BLaER1 (cell line): ENCODE data around the gene CDK7.

ENCODE experiments used
- H3K27ac ChIP-seq: shearing (Covaris generic); formaldehyde crosslinking; 2 replicates; pipeline ENCODE4 v1.8.1; 2022
- H3K27me3 ChIP-seq: shearing (Covaris generic); formaldehyde crosslinking; 2 replicates; pipeline ENCODE4 v1.8.1; 2022
- H3K36me3 ChIP-seq: shearing (Covaris generic); formaldehyde crosslinking; 2 replicates; pipeline ENCODE4 v1.8.1; 2022
- H3K4me1 ChIP-seq: shearing (Covaris generic); formaldehyde crosslinking; 2 replicates; pipeline ENCODE4 v1.8.1; 2022
- H3K4me2 ChIP-seq: shearing (Covaris generic); formaldehyde crosslinking; 2 replicates; pipeline ENCODE4 v1.8.1; 2022
- H3K4me3 ChIP-seq: shearing (Covaris generic); formaldehyde crosslinking; 2 replicates; pipeline ENCODE4 v1.8.1; 2022
- H3K9ac ChIP-seq: shearing (Covaris generic); formaldehyde crosslinking; 2 replicates; pipeline ENCODE4 v1.8.1; 2022
- H3K9me3 ChIP-seq: shearing (Covaris generic); formaldehyde crosslinking; 2 replicates; pipeline ENCODE4 v1.8.1; 2022
- H4K20me1 ChIP-seq: shearing (Covaris generic); formaldehyde crosslinking; 2 replicates; pipeline ENCODE4 v1.8.1; 2022
- Cebpa-rat ChIP-seq: shearing (Covaris generic); IDR thresholded peaks from 2 replicates; pipeline ENCODE4 v1.8.1; 2022

Gene CDK7

GRCh38 chr5:69309380-69309779 is 74.7 kb downstream of the CDK7 start:
- Histone ChIP-seq H3K9me3 (peaks cover 29% of the 10 kb centered on the region), H4K20me1 (no peaks in the 10 kb centered on the region), H3K9ac (no peak overlapping the region), H3K4me2 (no peak overlapping the region), H3K27ac (no peak overlapping the region), H3K4me3 (no peak overlapping the region; the same call in 1 of the 2 replicates), H3K4me1 (no peaks in the 10 kb centered on the region), H3K36me3 (peaks cover 73% of the 10 kb centered on the region), H3K27me3 (no peaks in the 10 kb centered on the region)
- TF ChIP-seq Cebpa-rat = no peak

DNA sequence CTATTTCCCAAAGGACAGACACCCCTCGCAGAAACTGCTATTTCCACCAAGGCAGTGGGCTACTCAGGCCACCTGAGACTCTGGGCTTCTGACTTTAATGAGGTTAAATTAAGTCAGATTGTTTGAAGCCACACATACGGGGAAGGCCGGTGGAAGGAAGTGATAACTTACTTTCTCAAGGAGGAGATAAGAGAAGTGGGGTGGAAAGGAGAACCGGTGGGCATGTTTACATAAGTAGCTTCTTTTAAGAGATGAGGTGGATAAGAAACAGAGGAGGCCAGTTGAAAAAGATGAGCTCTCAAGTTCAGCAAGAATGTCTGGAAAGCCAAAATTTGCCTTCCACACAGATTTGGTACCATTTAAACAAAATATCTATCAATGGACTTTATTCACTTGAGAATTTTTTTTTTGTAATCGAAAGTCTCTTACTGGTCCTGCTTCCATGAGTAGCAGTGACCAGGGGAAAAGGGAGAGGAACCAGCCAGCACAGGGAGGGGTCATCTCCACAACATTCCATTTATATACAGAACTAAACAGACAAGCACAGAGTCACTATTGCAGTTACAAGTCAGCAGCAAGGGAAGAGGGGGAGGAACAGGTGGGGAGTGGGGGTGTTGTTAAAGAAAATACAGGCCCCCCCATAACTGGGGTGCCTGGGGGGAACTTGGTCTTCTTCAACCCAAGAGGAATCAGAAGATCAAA is 77.9 kb downstream of the CDK7 start:
- Histone ChIP-seq H3K27me3 (no peaks in the 10 kb centered on the region), H3K4me3 (no peak overlapping the region), H3K9ac (no peak overlapping the region), H3K4me1 (no peaks in the 10 kb centered on the region), H4K20me1 (no peaks in the 10 kb centered on the region), H3K4me2 (no peak overlapping the region), H3K36me3 (peaks cover 55% of the 10 kb centered on the region), H3K9me3 (peaks cover 22% of the 10 kb centered on the region), H3K27ac (no peak overlapping the region)
- TF ChIP-seq Cebpa-rat = no peak

- no peak for TF ChIP-seq Cebpa-rat
- Histone ChIP-seq H3K4me1 (no peaks in the 10 kb centered on the region), H3K9ac (no peak overlapping the region), H3K27me3 (no peaks in the 10 kb centered on the region), H3K4me2 (no peak overlapping the region), H3K4me3 (no peak overlapping the region), H4K20me1 (no peaks in the 10 kb centered on the region), H3K36me3 (peaks cover 55% of the 10 kb centered on the region), H3K9me3 (peaks cover 22% of the 10 kb centered on the region), H3K27ac (no peak overlapping the region)
Measured at GRCh38 chr5:69313428-69313827, 78.7 kb downstream of the CDK7 start.

GRCh38 chr5:69315972-69316371 is 81.3 kb downstream of the CDK7 start:
- no peaks in the 10 kb centered on the region for H4K20me1 ChIP-seq

GRCh38 chr5:69317391-69317790 is 82.7 kb downstream of the CDK7 start:
- no peak overlapping the region for H3K27ac ChIP-seq
- H3K36me3 ChIP-seq = peaks cover 46% of the 10 kb centered on the region

More at GRCh38 chr5:69315972-69316371, 81.3 kb downstream of the CDK7 start:
- Histone ChIP-seq H3K4me1 (no peaks in the 10 kb centered on the region), H3K36me3 (peaks cover 44% of the 10 kb centered on the region), H3K4me3 (no peak overlapping the region), H3K4me2 (no peak overlapping the region), H3K9me3 (no peaks in the 10 kb centered on the region), H3K27ac (no peak overlapping the region), H3K27me3 (no peaks in the 10 kb centered on the region), H3K9ac (no peak overlapping the region)
- no peak for TF ChIP-seq Cebpa-rat

DNA sequence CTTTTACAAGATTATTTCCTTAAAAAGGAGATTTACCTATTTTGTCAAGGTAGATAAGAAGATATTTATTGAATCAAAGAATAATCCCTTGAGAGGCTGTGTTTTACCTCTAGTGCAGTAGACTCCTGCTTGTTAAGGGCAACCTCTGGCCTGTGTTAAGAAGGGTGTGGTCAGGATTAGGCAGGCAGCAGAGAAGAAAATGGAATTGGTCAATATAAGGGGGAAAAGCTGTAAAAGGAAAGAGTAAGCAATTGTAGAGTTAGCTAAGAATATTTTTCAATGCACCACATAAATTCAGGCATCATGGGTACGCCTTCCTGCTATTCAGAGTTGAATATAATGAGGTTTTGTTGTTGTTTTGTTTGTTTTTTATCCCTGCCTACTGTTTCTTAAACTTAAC is 91.7 kb downstream of the CDK7 start:
- no peak overlapping the region for H3K27ac ChIP-seq

More at GRCh38 chr5:69317391-69317790, 82.7 kb downstream of the CDK7 start:
- no peaks in the 10 kb centered on the region for H3K4me1 ChIP-seq
- H3K9me3 ChIP-seq = no peaks in the 10 kb centered on the region
- no peaks in the 10 kb centered on the region for H4K20me1 ChIP-seq
- no peak overlapping the region for H3K4me2 ChIP-seq
- no peak for TF ChIP-seq Cebpa-rat
- no peak overlapping the region for H3K4me3 ChIP-seq
- H3K27me3 ChIP-seq = no peaks in the 10 kb centered on the region
- no peak overlapping the region for H3K9ac ChIP-seq

More for the DNA sequence above, 91.7 kb downstream of the CDK7 start:
- Histone ChIP-seq H3K4me2 (no peak overlapping the region), H3K4me1 (no peaks in the 10 kb centered on the region), H3K9ac (no peak overlapping the region), H3K27me3 (no peaks in the 10 kb centered on the region), H3K36me3 (peaks cover 5% of the 10 kb centered on the region; the same call in 1 of the 2 replicates), H3K4me3 (no peak overlapping the region), H4K20me1 (no peaks in the 10 kb centered on the region), H3K9me3 (no peaks in the 10 kb centered on the region)
- no peak for TF ChIP-seq Cebpa-rat
